ENCODE measurements around the gene TENT4B. TPM values are rescaled to one million over a fixed set of nuclear protein-coding genes. Genes with fewer than 3 reads are reported as not detected.
A peak's percentile ranks its signal among the peaks of the same experiment; 100 is the strongest.

Gene TENT4B
- polyA plus RNA-seq (2011; rRNA removed) (7.2 and 9.9 TPM in 2 replicates), polyA minus RNA-seq (2011; rRNA and poly(A)+ RNA removed) (8.4 and 8.5 TPM in 2 replicates)

DNA sequence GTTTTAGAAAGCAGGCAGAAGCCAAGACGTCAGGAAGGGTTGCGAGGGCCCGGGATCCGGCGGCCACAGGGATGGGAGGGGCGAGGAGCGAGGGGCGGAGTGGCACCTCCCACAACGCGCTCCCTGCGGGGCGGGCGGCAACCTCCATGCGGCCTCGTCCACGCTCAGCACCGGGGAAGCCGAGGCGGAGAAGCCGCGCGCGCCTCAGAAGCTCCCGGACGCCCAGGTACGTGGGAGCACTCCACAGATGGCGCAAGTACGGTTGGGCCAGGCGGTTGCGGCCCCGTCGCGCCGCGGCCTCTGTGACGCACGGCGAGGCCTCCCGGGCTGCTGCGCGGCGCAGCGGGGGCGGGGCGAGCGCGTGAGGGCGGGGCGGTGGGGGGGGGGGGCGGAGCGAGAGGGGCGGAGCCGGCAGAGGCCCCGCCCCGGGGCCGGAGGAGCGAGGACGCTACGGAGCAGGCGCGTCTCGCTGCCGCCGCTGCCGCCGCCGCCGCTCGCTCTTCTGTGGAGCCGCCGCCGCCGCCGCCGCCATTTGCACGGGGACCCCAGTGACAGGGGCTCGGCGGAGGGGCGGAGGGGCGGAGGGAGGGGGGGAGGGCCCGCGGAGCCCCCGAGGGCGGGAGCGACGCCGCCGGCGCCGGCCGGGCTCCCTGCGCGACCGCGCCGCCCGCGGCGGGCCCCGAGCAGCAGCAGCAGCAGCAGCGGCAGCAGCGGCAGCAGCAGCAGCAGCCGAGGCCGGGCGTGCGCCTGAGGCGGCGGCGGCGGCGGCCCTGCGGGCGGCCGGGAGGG, at the start of gene TENT4B:
Gene TENT4B (plus strand): TSS at position 500 of the 789 bp plus-strand sequence. CDS start 316 bp downstream, outside the sequence.
- Histone ChIP-seq H3K4me3 (ENCODE audit: low read depth, low read length) (peak within 1 kb of the TSS; percentile 84), H3K36me3 (ENCODE audit: control insufficient read depth, insufficient read depth, low read length) (no peaks in the 10 kb centered on the region), H3K27me3 (ENCODE audit: control insufficient read depth, insufficient read depth, low read length) (no peaks in the 10 kb centered on the region)
- no peak for DNase-seq (ENCODE audit: low read depth)
- ChIA-PET POLR2A (no interaction called here), CTCF (interaction anchor here (1.3 to 2.1 kb wide), 2 partner anchors 58 to 128 kb away, joined by 3 to 8 read pairs; partner anchors contain the start of gene CNEP1R1)
- TF ChIP-seq CTCF (IDR thresholded peaks at IDR 0.05; ENCODE audit: insufficient read depth, low read depth, low read length), result no peak

- ChIA-PET CTCF (interaction anchor here (1.4 to 1.9 kb wide), 2 partner anchors 36 to 110 kb away, joined by 4 to 7 read pairs; no protein-coding TSS in a partner anchor), POLR2A (no interaction called here)
- no peak for DNase-seq (ENCODE audit: low read depth)
- Histone ChIP-seq H3K27me3 (ENCODE audit: control insufficient read depth, insufficient read depth, low read length) (no peaks in the 10 kb centered on the region), H3K36me3 (ENCODE audit: control insufficient read depth, insufficient read depth, low read length) (peaks cover 7% of the 10 kb centered on the region; the same call in 1 of the 2 replicates), H3K4me3 (ENCODE audit: low read depth, low read length) (no peak overlapping the region)
- no peak for TF ChIP-seq CTCF (IDR thresholded peaks at IDR 0.05; ENCODE audit: insufficient read depth, low read depth, low read length)
These were observed 49.3 kb upstream of the TENT4B start for GRCh38 chr16:50103764-50104163.

- DNase-seq (ENCODE audit: low read depth), result no peak
- no peak for TF ChIP-seq CTCF (IDR thresholded peaks at IDR 0.05; ENCODE audit: insufficient read depth, low read depth, low read length)
- H3K4me3 ChIP-seq (ENCODE audit: low read depth, low read length), result no peak overlapping the region
- ChIA-PET CTCF (no interaction called here), POLR2A (no interaction called here)
- H3K27me3 ChIP-seq (ENCODE audit: control insufficient read depth, insufficient read depth, low read length), result no peaks in the 10 kb centered on the region
- no peaks in the 10 kb centered on the region for H3K36me3 ChIP-seq (ENCODE audit: control insufficient read depth, insufficient read depth, low read length)
These were observed 38.6 kb upstream of the TENT4B start for GRCh38 chr16:50114357-50115129.

DNA sequence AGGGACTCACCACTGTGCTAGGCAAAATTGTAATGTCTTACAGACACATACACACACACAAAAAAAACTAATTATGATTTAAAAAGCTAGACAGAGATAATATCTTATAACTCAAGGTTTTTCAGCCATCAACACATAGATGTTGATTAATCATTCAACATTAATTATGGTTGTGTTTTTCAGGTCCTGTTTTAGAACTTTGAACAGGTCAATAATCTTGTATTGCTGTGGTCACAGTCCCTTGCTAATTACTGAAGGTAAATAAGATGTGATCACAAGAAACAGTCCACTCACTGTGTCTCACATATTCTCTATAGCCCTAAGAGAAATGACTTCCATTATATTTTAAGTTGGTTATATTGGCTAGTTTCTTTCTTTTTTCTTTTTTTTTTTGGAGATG, 32.4 kb upstream of the TENT4B start:
- Histone ChIP-seq H3K36me3 (ENCODE audit: control insufficient read depth, insufficient read depth, low read length) (no peaks in the 10 kb centered on the region), H3K27me3 (ENCODE audit: control insufficient read depth, insufficient read depth, low read length) (no peaks in the 10 kb centered on the region), H3K4me3 (ENCODE audit: low read depth, low read length) (no peak overlapping the region)
- DNase-seq (ENCODE audit: low read depth), result no peak
- CTCF ChIA-PET, result interaction anchor here (1.0 to 1.6 kb wide), 3 partner anchors 15 to 53 kb away, joined by 3 to 5 read pairs (median 3); no protein-coding TSS in a partner anchor
- TF ChIP-seq CTCF (IDR thresholded peaks at IDR 0.05; ENCODE audit: insufficient read depth, low read depth, low read length), result no peak
- POLR2A ChIA-PET, result interaction anchor here (0.9 kb wide), 1 partner anchor 96 kb away, joined by 3 read pairs; the partner anchor contains the start of gene CNEP1R1

DNA sequence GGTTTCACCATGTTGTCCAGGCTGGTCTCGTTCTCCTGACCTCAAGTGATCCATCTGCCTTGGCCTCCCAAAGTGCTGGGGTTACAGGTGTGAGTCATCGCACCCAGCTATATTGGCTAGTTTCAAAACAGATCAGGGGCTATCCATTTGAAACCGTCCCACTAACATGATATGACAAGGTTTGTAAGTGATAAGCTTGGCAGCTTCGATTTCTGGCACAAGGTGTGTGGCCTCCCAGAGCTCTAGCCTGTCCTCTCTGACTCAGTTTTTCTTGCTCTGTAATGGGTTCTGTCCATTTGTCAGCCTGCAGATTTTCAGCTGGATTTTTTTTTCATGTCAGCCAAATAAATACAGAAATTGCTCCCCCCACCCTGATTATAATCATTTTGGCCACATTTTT, 31.8 kb upstream of the TENT4B start:
- Histone ChIP-seq H3K36me3 (ENCODE audit: control insufficient read depth, insufficient read depth, low read length) (no peaks in the 10 kb centered on the region), H3K4me3 (ENCODE audit: low read depth, low read length) (no peak overlapping the region), H3K27me3 (ENCODE audit: control insufficient read depth, insufficient read depth, low read length) (no peaks in the 10 kb centered on the region)
- no peak for DNase-seq (ENCODE audit: low read depth)
- POLR2A ChIA-PET, result no interaction called here
- CTCF ChIA-PET, result interaction anchor here (1.0 to 1.6 kb wide), 4 partner anchors 13 to 54 kb away, joined by 3 to 6 read pairs (median 4); no protein-coding TSS in a partner anchor
- no peak for TF ChIP-seq CTCF (IDR thresholded peaks at IDR 0.05; ENCODE audit: insufficient read depth, low read depth, low read length)

All from BJ (cell line).